TTC549 (cell line): ENCODE data around the gene ARL17A.
"Not testable (repeated sequence)": the region's sequence is repeated elsewhere in the genome, so short reads cannot be mapped to it uniquely, and the experiment has no call there.

Experiments
- FAIRE-seq: peaks from 2 replicates; lab custom pipeline; 2012; peaks lifted over from hg19 to GRCh38; lab: Jason Lieb, UNC

Gene ARL17A

DNA sequence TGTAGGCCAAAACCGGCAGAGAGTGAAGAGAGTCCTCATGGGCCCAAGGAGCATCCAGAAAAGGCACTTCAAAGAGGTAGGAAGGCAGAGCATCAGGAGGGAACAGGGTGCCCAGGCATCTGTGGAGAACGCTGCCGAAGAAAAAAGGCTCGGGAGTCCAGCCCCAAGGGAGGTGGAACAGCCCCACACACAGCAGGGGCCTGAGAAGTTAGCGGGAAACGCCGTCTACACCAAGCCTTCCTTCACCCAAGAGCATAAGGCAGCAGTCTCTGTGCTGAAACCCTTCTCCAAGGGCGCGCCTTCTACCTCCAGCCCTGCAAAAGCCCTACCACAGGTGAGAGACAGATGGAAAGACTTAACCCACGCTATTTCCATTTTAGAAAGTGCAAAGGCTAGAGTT is 30.9 kb downstream of the ARL17A start:
- FAIRE-seq: not testable (repeated sequence)

DNA sequence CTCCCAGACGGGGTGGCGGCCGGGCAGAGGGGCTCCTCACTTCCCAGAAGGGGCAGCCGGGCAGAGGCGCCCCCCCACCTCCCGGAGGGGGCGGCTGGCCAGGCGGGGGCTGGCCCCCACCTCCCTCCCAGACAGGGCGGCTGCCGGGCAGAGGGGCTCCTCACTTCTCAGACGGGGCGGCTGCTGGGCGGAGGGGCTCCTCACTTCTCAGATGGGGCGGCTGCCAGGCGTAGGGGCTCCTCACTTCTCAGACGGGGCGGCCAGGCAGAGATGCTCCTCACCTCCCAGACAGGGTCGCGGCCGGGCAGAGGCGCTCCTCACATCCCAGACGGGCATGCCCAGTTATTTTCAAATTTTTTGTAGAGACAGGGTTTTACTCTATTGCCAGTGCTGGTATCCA is 44.8 kb downstream of the ARL17A start:
- FAIRE-seq: not testable (repeated sequence)

DNA sequence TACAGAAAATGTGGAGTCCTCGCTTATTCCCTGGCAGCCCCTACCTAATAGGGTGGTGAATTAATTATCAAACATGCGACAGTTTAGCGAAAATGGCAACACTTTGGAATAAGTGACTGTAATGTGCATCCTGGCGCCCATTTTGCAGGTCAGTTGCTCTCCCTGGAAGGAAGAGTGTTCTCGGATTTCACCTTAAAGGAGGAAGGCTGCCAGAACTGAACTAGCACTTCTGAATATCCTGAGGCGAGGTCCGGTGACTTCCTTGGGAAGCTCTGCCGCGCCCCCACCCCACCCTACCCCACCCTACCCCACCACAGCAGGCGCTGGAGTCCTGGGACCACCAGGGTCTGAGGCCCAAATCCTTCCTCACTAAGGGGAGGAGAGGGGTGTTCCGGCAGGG is 67.3 kb downstream of the ARL17A start, which contains the start of gene LRRC37A2:
TSS of gene LRRC37A2 (plus strand) at position 301 of the 400 bp plus-strand sequence. CDS start 245 bp downstream, outside the sequence.
- FAIRE-seq: not testable (repeated sequence)

DNA sequence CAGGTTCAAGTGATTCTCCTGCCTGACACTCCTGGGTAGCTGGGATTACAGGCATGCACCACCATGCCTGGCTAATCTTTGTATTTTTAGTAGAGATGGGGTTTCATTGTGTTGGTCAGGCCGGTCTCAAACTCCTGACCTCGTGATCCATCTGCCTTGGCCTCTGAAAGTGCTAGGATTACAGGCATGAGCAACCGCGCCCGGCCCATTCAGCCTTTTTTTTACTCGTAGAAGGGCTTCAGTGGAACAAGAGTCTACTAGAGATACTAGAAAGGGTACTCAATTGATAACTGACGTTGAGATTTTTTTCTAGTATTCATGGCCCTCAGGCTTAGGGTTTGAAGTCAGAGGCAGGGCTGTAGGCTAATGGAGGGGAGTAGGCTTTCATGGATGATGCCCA is 73.6 kb downstream of the ARL17A start:
- not testable (repeated sequence) for FAIRE-seq

DNA sequence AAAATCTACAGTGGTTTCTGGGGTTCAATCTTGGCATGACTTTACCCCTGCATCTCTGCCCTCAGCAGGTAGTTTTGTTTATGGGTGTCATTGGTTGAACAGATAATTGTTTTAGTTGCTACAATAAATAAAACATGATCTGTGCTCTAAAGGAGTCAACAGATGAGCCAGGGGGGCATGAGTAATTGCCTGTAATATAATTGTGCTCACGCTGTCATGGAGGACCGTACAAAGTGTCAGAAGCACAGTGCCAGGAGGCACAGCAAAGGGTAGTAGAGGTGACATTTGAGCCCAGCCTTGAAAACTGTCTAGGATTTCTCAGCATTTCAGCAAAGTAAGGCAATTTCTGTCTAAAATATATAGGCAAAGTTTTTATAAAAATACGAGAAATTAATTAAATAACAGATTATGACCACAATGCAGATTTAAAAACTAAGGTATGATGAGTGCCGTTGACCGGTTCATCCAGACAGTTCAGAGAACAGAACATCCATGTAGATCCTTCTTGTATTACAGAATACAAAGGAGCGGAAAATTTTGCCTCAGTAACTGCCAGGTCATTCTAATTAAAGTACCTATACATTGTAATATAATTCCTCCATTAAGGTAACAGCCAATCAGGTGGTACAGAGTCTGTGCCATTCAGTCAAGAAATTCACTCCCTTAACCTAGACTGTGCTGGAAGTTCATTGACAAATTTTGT is 79.9 kb downstream of the ARL17A start:
- FAIRE-seq: not testable (repeated sequence)

DNA sequence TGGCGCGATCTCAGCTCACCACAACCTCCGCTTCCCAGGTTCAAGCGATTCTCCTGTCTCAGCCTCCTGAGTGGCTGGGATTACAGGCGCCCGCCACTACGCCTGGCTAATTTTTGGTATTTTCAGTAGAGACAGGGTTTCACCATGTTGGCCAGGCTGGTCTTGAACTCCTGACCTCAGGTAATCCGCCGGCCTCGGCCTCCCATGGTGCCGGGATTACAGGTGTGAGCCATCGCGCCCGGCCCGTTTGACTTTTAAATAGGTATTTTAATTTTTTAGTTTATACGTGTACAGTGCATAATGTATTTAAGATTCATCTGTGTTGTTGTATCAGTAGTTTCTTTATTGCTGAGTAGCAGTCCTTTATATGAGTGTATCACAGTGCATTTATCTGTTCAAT is 87.5 kb downstream of the ARL17A start:
- FAIRE-seq: not testable (repeated sequence)

DNA sequence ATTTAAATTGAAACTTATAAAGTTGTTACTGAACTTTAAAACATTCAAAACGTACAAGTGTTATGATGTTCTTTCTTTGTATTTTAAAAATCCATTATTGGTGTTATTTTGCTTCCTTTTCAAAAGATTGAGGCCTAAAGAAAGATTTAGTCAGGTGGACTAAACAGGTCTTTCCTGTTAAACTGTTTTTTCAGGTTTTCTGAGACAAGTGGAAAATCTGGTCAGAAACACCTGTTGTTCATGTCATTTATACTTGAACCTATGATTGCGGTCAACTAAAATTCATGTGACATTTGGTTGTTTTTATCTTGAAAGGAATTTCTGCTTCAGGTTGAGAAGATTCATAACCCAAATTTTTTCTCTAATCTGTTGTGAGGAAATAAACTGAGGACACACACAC is 98.2 kb downstream of the ARL17A start:
- FAIRE-seq: not testable (repeated sequence)

DNA sequence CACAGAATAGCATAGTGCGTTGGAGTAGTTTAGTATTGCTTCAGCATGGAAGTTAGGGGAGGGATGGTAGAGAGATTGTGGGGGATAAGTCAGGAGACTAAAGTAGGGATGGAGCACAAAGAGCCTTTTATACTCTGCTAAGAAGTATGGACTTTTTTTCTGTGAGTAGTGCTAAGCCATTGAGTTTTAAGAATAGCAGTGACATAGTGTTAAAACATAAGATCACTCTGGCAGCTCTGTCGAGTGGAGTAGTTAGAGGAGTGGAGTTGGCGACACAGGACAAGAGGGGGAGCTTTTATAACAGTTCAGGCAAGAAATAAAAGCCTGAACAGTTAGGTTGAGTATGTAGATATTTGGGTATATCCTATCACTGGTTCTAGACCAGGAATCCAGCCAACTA is 100.7 kb downstream of the ARL17A start:
- not testable (repeated sequence) for FAIRE-seq

DNA sequence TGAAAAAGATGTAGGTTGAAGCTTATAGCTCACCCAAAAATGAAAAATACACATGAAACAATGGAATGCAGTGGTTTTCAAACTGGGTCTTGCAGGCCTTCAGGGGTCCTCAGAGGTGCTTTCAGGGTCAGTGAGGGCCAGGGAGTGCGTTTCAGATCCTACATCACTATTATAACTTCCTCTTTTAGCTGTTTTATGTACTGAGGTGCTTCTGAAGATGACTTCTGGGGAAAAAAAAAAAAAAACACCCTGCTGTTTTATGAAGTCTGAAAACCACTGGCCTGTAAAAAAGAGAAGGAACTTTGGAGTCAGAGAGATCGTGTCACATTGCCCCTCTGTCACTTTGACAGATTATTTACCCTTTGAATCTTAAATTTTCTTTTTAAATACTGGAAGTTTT is 103.9 kb downstream of the ARL17A start:
- FAIRE-seq: not testable (repeated sequence)

DNA sequence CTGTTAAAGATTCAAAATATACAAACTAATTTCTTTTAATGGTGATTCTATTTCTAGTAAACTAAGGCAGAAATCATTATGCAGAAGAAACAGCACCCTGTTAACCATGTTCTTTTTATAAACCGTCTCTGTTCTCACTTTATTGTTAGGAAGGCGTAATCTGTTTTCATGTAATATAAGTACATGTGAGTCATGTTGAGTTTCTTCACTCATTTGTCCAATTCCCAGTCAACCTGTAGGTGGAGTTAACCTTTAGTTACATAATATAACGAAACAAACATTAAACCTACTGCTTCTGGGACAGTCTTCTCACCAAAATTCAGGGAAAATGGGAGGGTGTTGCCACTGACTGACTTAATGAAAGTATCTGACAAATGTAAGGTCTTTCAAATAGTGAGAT is 105.0 kb downstream of the ARL17A start:
- FAIRE-seq: not testable (repeated sequence)

DNA sequence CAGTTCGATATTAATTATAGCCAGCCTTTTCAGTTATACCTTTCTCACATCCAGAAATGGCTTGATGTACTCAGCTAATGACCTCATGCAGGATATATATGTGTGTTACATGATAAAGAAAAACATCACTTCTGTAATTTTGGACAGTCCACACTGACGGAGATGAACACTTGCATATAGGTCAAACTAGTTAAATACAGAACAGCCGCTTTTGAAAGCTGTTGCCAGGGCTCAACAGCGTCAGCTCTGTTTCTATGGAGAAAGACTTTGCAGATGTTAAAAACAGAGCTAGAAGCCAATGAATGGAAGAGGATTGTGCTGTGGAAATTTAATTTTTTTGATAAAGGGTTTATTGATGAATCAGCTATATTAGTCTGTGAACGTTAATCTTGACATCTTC is 111.9 kb downstream of the ARL17A start:
- FAIRE-seq: not testable (repeated sequence)
